Heart left ventricle (tissue), 13 donors: Measurements from ENCODE around the gene TYW1.
"Not testable (repeated sequence)": the region's sequence is repeated elsewhere in the genome, so short reads cannot be mapped to it uniquely, and the experiment has no call there.

Source experiments
- CTCF ChIP-seq, 12 donors: fragments of 200-600 bp; sonication (generic) in 4 of 12; IDR thresholded peaks; one replicate each; pipeline versions ENCODE4 v1.5.0 to v1.8.0; 2018 to 2022; ENCODE audit warnings: antibody characterized with exemption in 12 of 12, mild to moderate bottlenecking in 5 of 12
- POLR2A ChIP-seq, 2 donors: fragments of 450-650 bp; IDR thresholded peaks; one replicate each; pipeline ENCODE4 v1.6.1; 2017; ENCODE audit warnings: antibody characterized with exemption in 2 of 2, mild to moderate bottlenecking in 2 of 2, moderate library complexity in 2 of 2
- donor health status: ischemic (EF 13 %, LVEDD 7.1; RV severe dilation, severe dysfunction).
- donor health status: DM: no; HTN: yes; CAD: no.
- donor health status: DM: no; HTN: no; CAD: no.
- donor health status: ischemic (EF 25% LVEDD 6.9; RV normal size, moderate dysfunction).
- donor health status: ischemic (EF 25% LVEDD 5.7; RV mildly dilated, moderate dysfunction).
- donor health status: ischemic (EF 35%, LVEDD 5.7; RV mildly dilated, moderate dysfunction).
- donor health status: nonischemic (EF 11% LVEDD 7.7; RV severe dilation, severe dysfunction).
- donor health status: DM: yes; HTN: yes; CAD: no.
- donor health status: PGD.
- donor health status: ischemic (EF 29% LVEDD 5.4; RV normal size, mild dysfunction).
- donor health status: nonischemic (EF 23%, LVEDD 6.1; RV moderate dilation, normal function).

DNA sequence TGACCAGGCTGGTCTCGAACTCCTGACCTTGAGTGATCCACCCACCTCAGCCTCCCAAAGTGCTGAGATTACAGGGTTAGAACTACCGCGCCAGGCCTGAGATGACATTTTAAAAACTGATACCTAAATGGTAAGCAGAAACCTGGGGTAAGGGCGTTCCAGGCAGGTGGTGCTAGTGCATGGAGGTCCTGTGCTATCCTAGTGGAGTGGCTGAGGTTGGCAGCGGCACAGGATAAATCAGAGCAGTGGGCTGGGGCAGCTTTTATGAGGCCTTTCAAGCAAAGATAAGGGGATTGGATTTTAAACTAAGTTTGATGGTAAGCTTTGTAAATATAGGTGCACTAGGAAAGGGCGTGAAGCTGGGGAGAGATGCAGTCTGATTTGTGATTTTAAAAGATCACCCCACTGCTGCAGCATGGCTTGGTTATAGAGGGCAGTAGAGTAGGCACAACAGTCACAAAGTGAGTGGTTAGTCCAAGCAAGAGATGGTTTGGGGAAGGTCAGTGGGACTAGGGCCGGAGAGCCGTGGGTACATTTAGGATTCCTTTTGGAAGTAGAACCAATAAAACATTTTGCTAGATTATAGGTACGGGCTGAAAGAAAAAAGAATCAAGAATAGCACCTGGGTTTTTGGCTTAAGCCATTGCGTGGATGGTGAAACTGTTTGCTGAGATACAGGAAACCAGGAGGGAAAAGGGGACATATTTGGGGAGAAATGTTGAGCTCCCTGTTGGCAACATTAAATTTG, 188.5 kb downstream of the TYW1 start:
- not testable (repeated sequence) for TF ChIP-seq CTCF, POLR2A (IDR thresholded peaks at IDR 0.05)
